Mesendoderm (in vitro differentiated cells): Measurements from ENCODE around the gene DNAJC13.

ENCODE experiments used
- DNase-seq: peaks from one replicate; pipeline ENCODE4 v3.0.0; 2013
- H2AK5ac ChIP-seq: 2 replicates; pipeline ENCODE4 v1.6.1; 2013; ENCODE audit warnings: low read length, inconsistent platforms
- H2BK120ac ChIP-seq: 2 replicates; pipeline ENCODE4 v1.6.1; 2013; ENCODE audit warnings: low read depth, mild to moderate bottlenecking, low read length, moderate library complexity, mixed read lengths
- H2BK15ac ChIP-seq: replicated peaks from 2 replicates; pipeline ENCODE4 v1.6.1; 2013; ENCODE audit warnings: low read depth, mild to moderate bottlenecking, moderate library complexity
- H2BK5ac ChIP-seq: 2 replicates; pipeline ENCODE4 v1.6.1; 2013; ENCODE audit warnings: low read length, inconsistent platforms
- H3K18ac ChIP-seq: 2 replicates; pipeline ENCODE4 v1.6.1; 2013; ENCODE audit warnings: mild to moderate bottlenecking, low read length, mixed read lengths
- H3K23ac ChIP-seq: one replicate; pipeline ENCODE4 v1.6.1; 2013; ENCODE audit warnings: low read length
- H3K27ac ChIP-seq: 2 replicates; pipeline ENCODE4 v1.5.1; 2013; ENCODE audit warnings: low read depth, mild to moderate bottlenecking, inconsistent platforms, low read length, moderate library complexity
- H3K27me3 ChIP-seq: 2 replicates; pipeline ENCODE4 v1.6.1; 2013; ENCODE audit warnings: low read length, control low read depth, mild to moderate bottlenecking, inconsistent platforms; ENCODE audit not compliant: insufficient read depth, poor library complexity
- H3K36me3 ChIP-seq: 2 replicates; pipeline ENCODE4 v1.6.1; 2013; ENCODE audit warnings: low read length, inconsistent platforms; ENCODE audit not compliant: control insufficient read depth, insufficient read depth
- H3K4ac ChIP-seq: one replicate; pipeline ENCODE4 v1.6.1; 2013; ENCODE audit warnings: low read depth, mild to moderate bottlenecking, low read length, moderate library complexity
- H3K4me1 ChIP-seq: 2 replicates; pipeline ENCODE4 v1.6.1; 2013; ENCODE audit warnings: low read depth, low read length, inconsistent platforms; ENCODE audit not compliant: control insufficient read depth
- H3K4me2 ChIP-seq: 2 replicates; pipeline ENCODE4 v1.6.1; 2013; ENCODE audit warnings: low read length
- H3K4me3 ChIP-seq: 2 replicates; pipeline ENCODE4 v1.5.1; 2013; ENCODE audit warnings: mild to moderate bottlenecking, low read length
- H3K56ac ChIP-seq: one replicate; pipeline ENCODE4 v1.6.1; 2013; ENCODE audit warnings: low read length
- H3K79me1 ChIP-seq: 2 replicates; pipeline ENCODE4 v1.6.1; 2013; ENCODE audit warnings: low read length, inconsistent platforms
- H3K79me2 ChIP-seq: 2 replicates; pipeline ENCODE4 v1.6.1; 2013; ENCODE audit warnings: mild to moderate bottlenecking, low read length; ENCODE audit not compliant: control insufficient read depth, insufficient read depth
- H3K9ac ChIP-seq: 2 replicates; pipeline ENCODE4 v1.6.1; 2013; ENCODE audit warnings: low read length, inconsistent platforms
- H4K5ac ChIP-seq: one replicate; pipeline ENCODE4 v1.6.1; 2013; ENCODE audit warnings: low read length
- H4K8ac ChIP-seq: one replicate; pipeline ENCODE4 v1.6.1; 2013; ENCODE audit warnings: low read depth, mild to moderate bottlenecking, control low read depth, low read length, moderate library complexity
- WGBS: extraction: QIAGEN DNeasy Blood & Tissue Kit; methylation state at CpG from one replicate; pipeline ENCODE4 v1.1.7; 2013; ENCODE audit warnings: low lambda C conversion rate, missing lambda C conversion rate; ENCODE audit not compliant: insufficient coverage; ENCODE audit errors: extremely low coverage; 5-methylcytosine and 5-hydroxymethylcytosine counted together

DNAJC13 gene

GRCh38 chr3:132536442-132537153 is 119.3 kb downstream of the DNAJC13 start:
- no peaks in the 10 kb centered on the region for H3K36me3 ChIP-seq
- peak overlapping the region; percentile 14 for H4K8ac ChIP-seq
- no peak overlapping the region for H2AK5ac ChIP-seq
- no peak overlapping the region for H3K9ac ChIP-seq
- no peak overlapping the region for H3K4ac ChIP-seq
- no peak overlapping the region for H4K5ac ChIP-seq
- no peak overlapping the region for H3K18ac ChIP-seq
- no peak overlapping the region for H2BK15ac ChIP-seq
- no peaks in the 10 kb centered on the region for H3K79me2 ChIP-seq
- DNase-seq: peak; percentile 26
- no peaks in the 10 kb centered on the region for H3K79me1 ChIP-seq
- H3K27ac ChIP-seq: no peak overlapping the region
- WGBS: no CpG with 5 or more reads among the region's 3 CpGs
- H3K4me2 ChIP-seq: no peak overlapping the region
- peak overlapping the region; percentile 69 for H3K56ac ChIP-seq
- no peaks in the 10 kb centered on the region for H3K27me3 ChIP-seq
- no peaks in the 10 kb centered on the region for H3K4me1 ChIP-seq
- H3K4me3 ChIP-seq: no peak overlapping the region
- no peak overlapping the region for H2BK120ac ChIP-seq
- no peak overlapping the region for H3K23ac ChIP-seq
- H2BK5ac ChIP-seq: no peak overlapping the region

DNA sequence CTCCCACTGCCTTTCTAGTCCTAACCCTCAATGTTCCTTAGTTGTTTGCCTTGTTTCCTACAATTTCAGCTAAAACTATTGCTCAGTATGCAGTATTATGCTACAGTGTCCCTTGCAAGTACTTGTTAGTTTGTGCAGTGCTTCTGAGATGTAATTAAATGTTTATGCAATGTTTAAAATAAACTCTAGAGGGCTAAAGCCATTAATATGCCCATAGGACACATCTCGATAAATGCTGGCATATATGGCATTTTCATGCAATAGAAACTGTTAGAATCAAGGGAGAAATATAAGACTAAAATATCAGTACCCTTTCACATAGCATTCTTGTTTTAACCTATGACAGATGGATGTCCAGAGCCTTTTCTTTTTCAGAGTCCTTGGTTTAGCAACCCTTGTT is 120.0 kb downstream of the DNAJC13 start:
- no peak overlapping the region for H3K18ac ChIP-seq
- H3K36me3 ChIP-seq: no peaks in the 10 kb centered on the region
- no peak overlapping the region for H2AK5ac ChIP-seq
- no peaks in the 10 kb centered on the region for H3K4me1 ChIP-seq
- no peak for DNase-seq
- H3K23ac ChIP-seq: no peak overlapping the region
- no peak overlapping the region for H3K27ac ChIP-seq
- no peak overlapping the region for H3K4me2 ChIP-seq
- H3K56ac ChIP-seq: no peak overlapping the region
- H2BK120ac ChIP-seq: no peak overlapping the region
- H4K5ac ChIP-seq: no peak overlapping the region
- H3K79me2 ChIP-seq: no peaks in the 10 kb centered on the region
- no CpG with 5 or more reads among the region's 1 CpG for WGBS
- no peaks in the 10 kb centered on the region for H3K27me3 ChIP-seq
- no peak overlapping the region for H3K9ac ChIP-seq
- H4K8ac ChIP-seq: no peak overlapping the region
- no peaks in the 10 kb centered on the region for H3K79me1 ChIP-seq
- no peak overlapping the region for H2BK15ac ChIP-seq
- no peak overlapping the region for H3K4ac ChIP-seq
- no peak overlapping the region for H3K4me3 ChIP-seq
- no peak overlapping the region for H2BK5ac ChIP-seq

- no peak for DNase-seq
Observed at GRCh38 chr3:132538072-132538471, 120.8 kb downstream of the DNAJC13 start.

DNA sequence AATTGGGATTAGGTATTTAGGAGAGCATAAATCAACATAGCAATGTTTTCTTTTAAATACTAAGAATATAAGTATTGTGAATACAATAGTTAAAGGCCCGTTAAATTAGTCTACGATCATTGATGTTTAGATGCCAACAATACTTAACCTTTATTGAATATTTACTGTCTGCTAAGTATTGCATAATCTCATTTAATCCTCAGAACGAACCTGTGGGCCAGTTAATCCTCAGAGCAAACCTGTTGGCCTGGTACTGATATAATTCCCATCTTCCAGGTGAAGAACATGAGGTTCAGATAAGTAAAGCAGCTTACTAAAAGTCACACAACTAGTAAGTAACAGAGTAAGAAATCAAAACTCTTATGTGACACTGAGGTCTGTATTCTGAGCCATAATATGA is 122.4 kb downstream of the DNAJC13 start:
- no peak overlapping the region for H3K56ac ChIP-seq
- H3K79me2 ChIP-seq: no peaks in the 10 kb centered on the region
- no peak overlapping the region for H3K18ac ChIP-seq
- no peak overlapping the region for H3K27ac ChIP-seq
- no peak overlapping the region for H4K8ac ChIP-seq
- no peaks in the 10 kb centered on the region for H3K27me3 ChIP-seq
- H2AK5ac ChIP-seq: no peak overlapping the region
- H3K9ac ChIP-seq: no peak overlapping the region
- no peaks in the 10 kb centered on the region for H3K79me1 ChIP-seq
- WGBS: no CpG with 5 or more reads among the region's 3 CpGs
- no peak overlapping the region for H3K23ac ChIP-seq
- H3K4me3 ChIP-seq: no peak overlapping the region
- H2BK5ac ChIP-seq: no peak overlapping the region
- H3K4me1 ChIP-seq: no peaks in the 10 kb centered on the region
- H2BK120ac ChIP-seq: no peak overlapping the region
- no peak overlapping the region for H3K4ac ChIP-seq
- H3K4me2 ChIP-seq: no peak overlapping the region
- no peak overlapping the region for H2BK15ac ChIP-seq
- no peaks in the 10 kb centered on the region for H3K36me3 ChIP-seq
- H4K5ac ChIP-seq: no peak overlapping the region
- no peak for DNase-seq

More at GRCh38 chr3:132538072-132538471, 120.8 kb downstream of the DNAJC13 start:
- Histone ChIP-seq H2AK5ac (no peak overlapping the region), H3K9ac (no peak overlapping the region), H3K4ac (no peak overlapping the region), H3K4me1 (no peaks in the 10 kb centered on the region), H3K27ac (no peak overlapping the region), H4K8ac (no peak overlapping the region), H2BK15ac (no peak overlapping the region), H3K36me3 (no peaks in the 10 kb centered on the region), H3K27me3 (no peaks in the 10 kb centered on the region), H3K79me1 (no peaks in the 10 kb centered on the region), H2BK5ac (no peak overlapping the region), H3K23ac (no peak overlapping the region), H3K18ac (no peak overlapping the region), H3K56ac (no peak overlapping the region), H3K4me3 (no peak overlapping the region), H4K5ac (no peak overlapping the region), H2BK120ac (no peak overlapping the region), H3K79me2 (no peaks in the 10 kb centered on the region), H3K4me2 (no peak overlapping the region)
- WGBS: no CpG with 5 or more reads among the region's 5 CpGs

DNA sequence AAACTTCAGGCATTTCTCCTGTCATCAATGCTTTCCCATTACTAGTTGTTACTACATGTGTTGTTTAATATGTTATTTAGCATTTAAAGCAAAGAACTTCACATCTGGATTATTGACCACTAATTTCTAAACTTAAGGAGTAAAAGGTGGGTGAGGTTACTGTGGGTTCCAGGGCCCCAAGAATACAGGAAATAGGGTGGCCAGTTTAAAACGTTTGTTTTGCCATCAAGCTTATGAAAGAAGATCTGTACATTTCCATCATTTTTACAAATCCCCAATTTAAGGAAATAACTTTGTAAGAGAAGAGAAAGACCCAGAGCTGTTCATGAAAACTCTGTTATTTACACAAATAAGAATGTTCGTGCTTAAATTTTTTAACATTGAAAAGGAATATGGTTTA is 125.3 kb downstream of the DNAJC13 start:
- Histone ChIP-seq H3K9ac (no peak overlapping the region), H2BK5ac (no peak overlapping the region), H2BK15ac (no peak overlapping the region), H2BK120ac (no peak overlapping the region), H4K8ac (no peak overlapping the region), H3K79me1 (no peaks in the 10 kb centered on the region), H3K79me2 (no peaks in the 10 kb centered on the region), H3K27me3 (no peaks in the 10 kb centered on the region), H3K23ac (no peak overlapping the region), H3K4me2 (no peak overlapping the region), H3K4me1 (no peaks in the 10 kb centered on the region), H3K56ac (no peak overlapping the region), H3K4me3 (no peak overlapping the region), H3K18ac (no peak overlapping the region), H2AK5ac (no peak overlapping the region), H3K4ac (no peak overlapping the region), H3K36me3 (no peaks in the 10 kb centered on the region), H3K27ac (no peak overlapping the region), H4K5ac (no peak overlapping the region)
- WGBS: no CpG with 5 or more reads among the region's 2 CpGs
- DNase-seq: no peak
